ENCODE data around the gene PRKN. TPM values are rescaled to one million over a fixed set of nuclear protein-coding genes. Genes with fewer than 3 reads are reported as not detected.

Gene PRKN
- total RNA-seq, 2 donors from 2014 or later, result 6.7 to 8.2 TPM

DNA sequence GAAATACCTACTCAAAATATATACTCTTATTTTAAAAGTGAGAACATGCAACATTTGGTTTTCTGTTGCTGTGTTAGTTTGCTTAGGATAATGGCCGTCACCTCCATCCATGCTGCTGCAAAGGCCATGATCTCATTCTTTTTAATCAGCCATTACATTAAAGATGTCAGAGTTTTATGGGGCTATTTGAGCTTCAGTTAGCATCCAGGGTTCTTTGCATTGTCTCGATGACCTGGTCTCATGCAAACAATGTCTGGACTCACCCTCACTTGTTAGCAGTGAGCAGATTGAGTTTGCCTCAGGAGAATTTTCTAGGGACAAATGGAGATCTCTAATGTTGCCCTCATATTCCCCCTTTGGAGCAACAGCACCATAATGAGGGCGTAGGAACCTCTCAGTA, 995.0 kb downstream of the PRKN start:
- Histone ChIP-seq H3K4me3 (no peak overlapping the region), H3K9me3 (no peaks in the 10 kb centered on the region), H3K4me1 (no peaks in the 10 kb centered on the region), H3K27me3 (no peaks in the 10 kb centered on the region), H3K27ac (no peak overlapping the region), H3K36me3 (replicated peaks in 1 of 2; ENCODE audit: insufficient read depth in 1 of 2, low read depth in 2 of 2) (no peaks in the 10 kb centered on the region)
- no peak for DNase-seq
- intact Hi-C loops (cut with DNase I), result no loop called here
- no peak for ATAC-seq
- TF ChIP-seq, protein P1, sequence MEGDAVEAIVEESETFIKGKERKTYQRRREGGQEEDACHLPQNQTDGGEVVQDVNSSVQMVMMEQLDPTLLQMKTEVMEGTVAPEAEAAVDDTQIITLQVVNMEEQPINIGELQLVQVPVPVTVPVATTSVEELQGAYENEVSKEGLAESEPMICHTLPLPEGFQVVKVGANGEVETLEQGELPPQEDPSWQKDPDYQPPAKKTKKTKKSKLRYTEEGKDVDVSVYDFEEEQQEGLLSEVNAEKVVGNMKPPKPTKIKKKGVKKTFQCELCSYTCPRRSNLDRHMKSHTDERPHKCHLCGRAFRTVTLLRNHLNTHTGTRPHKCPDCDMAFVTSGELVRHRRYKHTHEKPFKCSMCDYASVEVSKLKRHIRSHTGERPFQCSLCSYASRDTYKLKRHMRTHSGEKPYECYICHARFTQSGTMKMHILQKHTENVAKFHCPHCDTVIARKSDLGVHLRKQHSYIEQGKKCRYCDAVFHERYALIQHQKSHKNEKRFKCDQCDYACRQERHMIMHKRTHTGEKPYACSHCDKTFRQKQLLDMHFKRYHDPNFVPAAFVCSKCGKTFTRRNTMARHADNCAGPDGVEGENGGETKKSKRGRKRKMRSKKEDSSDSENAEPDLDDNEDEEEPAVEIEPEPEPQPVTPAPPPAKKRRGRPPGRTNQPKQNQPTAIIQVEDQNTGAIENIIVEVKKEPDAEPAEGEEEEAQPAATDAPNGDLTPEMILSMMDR (IDR thresholded peaks at IDR 0.05), result no peak
- TF ChIP-seq POLR2A (IDR thresholded peaks at IDR 0.05), result no peak
- WGBS, 2 donors, result 79 to 81% methylated on average over 3 of the region's 3 CpGs

DNA sequence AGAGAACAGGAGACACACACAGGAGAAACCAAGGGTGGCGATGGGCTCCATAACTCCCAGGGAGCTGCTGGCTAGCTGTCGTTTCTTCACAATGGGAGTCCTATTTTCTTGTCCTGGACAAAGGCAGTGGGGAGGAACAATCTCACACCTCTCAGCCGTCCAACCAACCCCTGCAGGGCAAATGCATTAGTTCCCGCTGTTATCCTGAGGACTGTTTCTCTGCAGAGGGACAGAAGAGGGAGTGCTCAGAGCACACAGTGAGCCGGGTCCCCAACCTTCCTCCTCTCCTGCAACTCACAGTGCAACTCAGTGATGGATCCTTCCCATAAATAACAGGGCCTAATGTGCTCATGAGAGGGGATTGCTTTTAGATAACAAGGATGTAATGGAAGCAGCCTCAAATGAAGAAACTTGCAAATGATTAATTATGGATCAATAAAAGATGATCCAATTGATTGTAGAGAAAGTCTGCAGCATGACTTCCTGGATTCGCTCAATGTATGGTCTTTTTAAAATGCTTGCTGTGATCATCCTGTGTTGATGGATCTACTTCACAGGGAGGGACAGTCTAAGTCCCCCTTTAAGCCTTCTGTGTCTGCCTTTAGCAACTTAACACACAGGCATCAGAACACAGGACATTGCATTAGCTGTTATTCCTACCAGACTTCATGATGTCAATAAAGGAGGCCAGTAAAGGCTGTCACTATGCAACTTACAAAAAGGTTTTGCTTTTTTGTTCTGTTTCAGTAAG, 1000.3 kb downstream of the PRKN start:
- Histone ChIP-seq H3K27ac (no peak overlapping the region), H3K27me3 (no peaks in the 10 kb centered on the region), H3K4me1 (no peaks in the 10 kb centered on the region), H3K9me3 (no peaks in the 10 kb centered on the region), H3K36me3 (replicated peaks in 1 of 2; ENCODE audit: insufficient read depth in 1 of 2, low read depth in 2 of 2) (no peaks in the 10 kb centered on the region), H3K4me3 (no peak overlapping the region)
- TF ChIP-seq, protein P1 (IDR thresholded peaks at IDR 0.05), result no peak
- 71 to 82% methylated on average over 6 of the region's 6 CpGs for WGBS, 2 donors
- ATAC-seq (no peak), DNase-seq (no peak)
- intact Hi-C loops (cut with DNase I), result no loop called here

DNA sequence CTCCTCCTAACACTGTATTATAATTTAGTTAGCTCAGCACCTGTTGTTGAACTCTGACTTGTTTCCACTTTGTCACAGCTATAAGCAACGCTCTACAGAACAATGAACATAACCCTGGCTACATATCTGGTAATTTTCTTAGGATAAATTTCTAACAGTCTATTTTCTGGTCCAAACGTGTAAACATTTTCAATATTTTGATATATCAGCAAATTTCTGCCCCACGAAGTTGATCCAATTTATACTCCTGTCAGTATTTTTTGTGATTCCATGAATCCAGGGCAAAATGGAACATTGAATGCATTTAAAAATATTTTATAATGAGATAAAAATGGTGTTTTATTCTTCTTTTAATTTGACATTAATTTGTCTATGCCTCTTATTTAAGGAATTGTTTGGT, 1005.2 kb downstream of the PRKN start:
- no peak for DNase-seq
- TF ChIP-seq, protein P1 (IDR thresholded peaks at IDR 0.05), result no peak
- no peak for TF ChIP-seq POLR2A (IDR thresholded peaks at IDR 0.05)
- intact Hi-C loops (cut with DNase I), result no loop called here
- no peak for ATAC-seq
- Histone ChIP-seq H3K36me3 (replicated peaks in 1 of 2; ENCODE audit: insufficient read depth in 1 of 2, low read depth in 2 of 2) (no peaks in the 10 kb centered on the region), H3K4me3 (no peak overlapping the region), H3K4me1 (no peaks in the 10 kb centered on the region), H3K27ac (no peak overlapping the region), H3K27me3 (no peaks in the 10 kb centered on the region), H3K9me3 (no peaks in the 10 kb centered on the region)
- 77% methylated on average over 3 of the region's 3 CpGs for WGBS, 2 donors

DNA sequence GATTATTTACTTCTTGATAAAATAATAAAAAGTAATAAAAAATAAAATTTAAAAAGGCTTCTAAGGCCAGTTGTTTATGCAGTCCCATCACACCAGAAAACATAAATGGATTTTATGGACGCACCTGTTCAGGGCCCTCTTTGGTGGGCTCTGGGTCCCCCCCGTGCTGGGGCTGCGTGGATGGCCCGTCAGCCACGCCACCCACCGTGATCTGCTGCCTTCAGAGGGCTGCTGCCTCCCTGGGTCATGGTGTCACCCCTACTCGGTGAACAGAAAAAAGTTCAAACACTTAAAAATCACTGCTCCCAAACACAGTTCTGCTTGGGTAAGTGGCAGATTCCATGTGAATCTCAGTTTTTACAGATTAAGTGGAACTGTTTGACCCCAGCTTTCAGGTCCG, 1006.1 kb downstream of the PRKN start:
- DNase-seq (no peak), ATAC-seq (no peak)
- 81 to 87% methylated on average over 8 of the region's 8 CpGs for WGBS, 2 donors
- intact Hi-C loops (cut with DNase I), result no loop called here
- Histone ChIP-seq H3K4me3 (no peak overlapping the region), H3K27ac (no peak overlapping the region), H3K36me3 (replicated peaks in 1 of 2; ENCODE audit: insufficient read depth in 1 of 2, low read depth in 2 of 2) (no peaks in the 10 kb centered on the region), H3K9me3 (no peaks in the 10 kb centered on the region), H3K27me3 (no peaks in the 10 kb centered on the region), H3K4me1 (no peaks in the 10 kb centered on the region)
- TF ChIP-seq, protein P1 (IDR thresholded peaks at IDR 0.05), result no peak
- TF ChIP-seq POLR2A (IDR thresholded peaks at IDR 0.05), result no peak

DNA sequence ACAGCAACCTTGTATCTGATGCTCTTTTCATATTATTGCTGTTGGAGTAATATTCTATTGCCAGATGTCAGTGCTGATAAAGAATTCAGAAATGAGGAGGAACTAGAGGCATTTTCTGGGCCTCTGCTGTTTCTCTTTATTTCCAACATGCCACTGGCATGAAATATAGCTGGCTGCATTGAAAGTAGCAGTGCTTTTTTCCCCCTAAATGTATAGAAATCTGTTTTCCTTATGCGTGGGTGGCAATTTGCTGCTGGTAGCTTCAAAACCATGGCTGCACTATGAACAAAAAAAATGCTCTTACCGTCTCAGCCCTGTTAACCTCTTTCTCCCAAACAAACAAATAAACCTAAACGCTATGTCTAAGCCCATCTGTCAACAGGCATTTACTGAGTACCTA, 1011.4 kb downstream of the PRKN start:
- TF ChIP-seq, protein P1 (IDR thresholded peaks at IDR 0.05), result no peak
- TF ChIP-seq POLR2A (IDR thresholded peaks at IDR 0.05), result no peak
- ATAC-seq, result no peak
- Histone ChIP-seq H3K4me1 (no peaks in the 10 kb centered on the region), H3K9me3 (no peaks in the 10 kb centered on the region), H3K27ac (no peak overlapping the region), H3K27me3 (no peaks in the 10 kb centered on the region), H3K4me3 (no peak overlapping the region), H3K36me3 (replicated peaks in 1 of 2; ENCODE audit: insufficient read depth in 1 of 2, low read depth in 2 of 2) (no peaks in the 10 kb centered on the region)
- intact Hi-C loops (cut with DNase I), result no loop called here
- 64 to 79% methylated on average over 3 of the region's 3 CpGs for whole genome bisulfite sequencing, 2 donors
- DNase-seq, result no peak
